Muscle of leg (tissue), 11 donors: ENCODE results near the gene HIF3A. TPM values are rescaled to one million over a fixed set of nuclear protein-coding genes. Genes with fewer than 3 reads are reported as not detected.
"Not testable (repeated sequence)": the region's sequence is repeated elsewhere in the genome, so short reads cannot be mapped to it uniquely, and the experiment has no call there.

ENCODE experiments used
- DNase-seq: peaks from one replicate; pipeline ENCODE4 v3.0.0; 2013
- H3K27ac ChIP-seq: one replicate; pipeline ENCODE4 v1.5.1; 2013; ENCODE audit warnings: mild to moderate bottlenecking, low read length, control low read depth
- H3K27me3 ChIP-seq: one replicate; pipeline ENCODE4 v1.6.1; 2013; ENCODE audit warnings: low read length; ENCODE audit not compliant: control insufficient read depth, insufficient read depth
- H3K36me3 ChIP-seq: one replicate; pipeline ENCODE4 v1.6.1; 2013; ENCODE audit warnings: low read length; ENCODE audit not compliant: control insufficient read depth, insufficient read depth
- H3K4me1 ChIP-seq: one replicate; pipeline ENCODE4 v1.6.1; 2013; ENCODE audit warnings: low read length; ENCODE audit not compliant: control insufficient read depth, insufficient read depth
- H3K4me3 ChIP-seq: one replicate; pipeline ENCODE4 v1.5.1; 2013; ENCODE audit warnings: low read length, control low read depth
- H3K9me3 ChIP-seq: replicated peaks from 2 replicates; pipeline ENCODE4 v1.6.1; 2013; ENCODE audit warnings: low read depth, low read length; ENCODE audit not compliant: control insufficient read depth
- WGBS: methylation state at CpG from one replicate; pipeline ENCODE4 v1.1.5; 2013; ENCODE audit warnings: missing lambda C conversion rate; ENCODE audit not compliant: insufficient coverage; 5-methylcytosine and 5-hydroxymethylcytosine counted together
- polyA plus RNA-seq, 8 donors: library from polyadenylated mRNA; unstranded; fragments of 120-200 nt; gene quantifications; one replicate each; pipeline versions ENCODE4 v1.2.1 to v1.2.3, GENCODE V29; 2013; ENCODE audit warnings: inconsistent platforms in 1 of 8, low replicate concordance in 1 of 8; ENCODE audit not compliant: insufficient read length in 8 of 8, insufficient read depth in 1 of 8
- total RNA-seq: library from RNA; stranded (reverse); fragments of 120-200 nt; gene quantifications from one replicate; pipeline ENCODE4 v1.2.4, GENCODE V29; 2013

HIF3A gene
- total and polyA plus RNA-seq, 9 donors, result 93.6 to 312 (median 195) TPM

DNA sequence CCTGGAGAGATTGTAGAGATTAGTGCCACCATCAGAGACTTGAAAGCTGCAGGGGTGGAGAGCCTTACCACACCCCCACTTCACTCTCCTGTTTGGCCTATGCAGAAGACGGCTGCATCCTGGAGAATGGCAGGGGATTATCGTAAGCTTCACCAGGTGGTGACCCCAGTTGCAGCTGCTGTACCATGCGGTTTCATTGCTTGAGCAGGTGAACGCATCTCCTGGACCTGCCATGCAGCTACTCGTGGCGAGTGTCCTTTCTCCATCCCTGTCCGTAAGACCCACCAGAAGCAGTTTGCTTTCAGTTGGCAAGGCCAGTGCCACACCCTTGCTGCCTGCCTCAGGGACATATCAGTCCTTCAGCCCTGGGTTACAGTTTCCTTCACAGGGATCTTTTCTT lies 71.3 kb downstream of the HIF3A start:
- H3K9me3 ChIP-seq, result no peaks in the 10 kb centered on the region
- H3K27ac ChIP-seq, result no peak overlapping the region
- DNase-seq, result no peak
- peaks cover 36% of the 10 kb centered on the region for H3K36me3 ChIP-seq
- peaks cover 36% of the 10 kb centered on the region for H3K4me1 ChIP-seq
- H3K27me3 ChIP-seq, result no peaks in the 10 kb centered on the region
- 69% methylated on average over 6 of the region's 7 CpGs for WGBS
- no peak overlapping the region for H3K4me3 ChIP-seq

DNA sequence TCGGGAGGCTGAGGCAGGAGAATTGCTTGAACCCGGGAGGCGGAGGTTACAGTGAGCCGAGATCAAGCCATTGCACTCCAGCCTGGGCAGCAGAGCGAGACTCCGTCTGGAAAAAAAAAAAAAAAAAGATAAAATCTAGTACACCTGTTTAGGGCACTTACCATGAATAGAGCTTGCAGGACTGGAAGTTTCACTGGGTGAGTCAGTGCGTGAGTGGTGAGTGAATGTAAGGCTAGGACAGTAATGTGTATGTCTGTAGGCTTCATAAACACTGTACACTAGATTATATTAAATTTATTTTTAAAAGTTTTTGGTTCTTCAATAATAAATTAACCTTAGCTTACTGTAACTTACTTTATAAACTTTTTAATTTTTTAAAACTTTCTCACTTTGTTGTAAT lies 73.0 kb downstream of the HIF3A start:
- 88% methylated on average over 4 of the region's 7 CpGs for WGBS

DNA sequence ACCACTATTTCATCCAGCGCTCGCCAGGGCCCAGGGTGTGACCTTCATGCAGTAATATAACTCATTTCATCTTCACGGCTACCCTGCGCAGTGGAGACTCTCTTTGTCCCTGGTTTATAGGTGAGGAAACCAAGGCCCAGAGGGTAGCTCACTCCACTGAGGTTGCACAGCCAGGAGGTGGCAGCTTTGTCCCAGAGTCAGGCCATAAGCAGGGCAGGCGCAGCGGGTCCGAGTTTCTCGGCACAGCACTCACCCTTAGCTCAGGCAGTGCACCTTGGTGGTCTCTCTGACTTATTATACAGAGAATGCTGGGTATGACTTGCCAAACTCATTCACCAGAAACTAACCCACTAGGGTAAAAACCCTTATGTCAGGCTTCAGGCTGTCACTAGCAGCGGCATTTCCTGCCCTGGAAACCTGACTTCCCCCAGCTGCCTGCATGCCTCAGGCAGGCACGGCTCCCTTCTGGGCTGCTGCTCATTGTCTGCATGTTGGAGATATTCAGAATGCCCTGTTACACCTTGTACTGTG lies 74.6 kb downstream of the HIF3A start:
- Histone ChIP-seq H3K27me3 (no peaks in the 10 kb centered on the region), H3K9me3 (no peaks in the 10 kb centered on the region), H3K27ac (peak overlapping the region; percentile 59), H3K36me3 (peaks cover 24% of the 10 kb centered on the region), H3K4me1 (peaks cover 42% of the 10 kb centered on the region), H3K4me3 (no peak overlapping the region)
- WGBS, result 80% methylated on average over 5 of the region's 10 CpGs
- no peak for DNase-seq

More for the DNA sequence above, 73.0 kb downstream of the HIF3A start:
- DNase-seq, result no peak
- H3K4me3 ChIP-seq, result no peak overlapping the region
- H3K4me1 ChIP-seq, result peaks cover 49% of the 10 kb centered on the region
- peaks cover 24% of the 10 kb centered on the region for H3K36me3 ChIP-seq
- no peaks in the 10 kb centered on the region for H3K9me3 ChIP-seq
- H3K27ac ChIP-seq, result no peak overlapping the region
- no peaks in the 10 kb centered on the region for H3K27me3 ChIP-seq

GRCh38 chr19:46372901-46373490 lies 76.2 kb downstream of the HIF3A start:
- Histone ChIP-seq H3K9me3 (no peaks in the 10 kb centered on the region), H3K4me1 (peaks cover 33% of the 10 kb centered on the region), H3K27me3 (no peaks in the 10 kb centered on the region), H3K4me3 (no peak overlapping the region), H3K36me3 (peaks cover 31% of the 10 kb centered on the region), H3K27ac (peak overlapping the region; percentile 25)
- WGBS, result 80% methylated on average over 1 of the region's 11 CpGs
- no peak for DNase-seq

- peak; percentile 77 for DNase-seq
- Histone ChIP-seq H3K9me3 (no peaks in the 10 kb centered on the region), H3K36me3 (peaks cover 31% of the 10 kb centered on the region), H3K4me1 (peaks cover 33% of the 10 kb centered on the region), H3K27me3 (no peaks in the 10 kb centered on the region), H3K27ac (peak overlapping the region; percentile 54), H3K4me3 (no peak overlapping the region)
- 47% methylated on average over 7 of the region's 17 CpGs for WGBS
Observed at GRCh38 chr19:46373491-46374359, 76.9 kb downstream of the HIF3A start.

GRCh38 chr19:46374536-46375475 lies 78.0 kb downstream of the HIF3A start:
- H3K4me1 ChIP-seq, result peaks cover 37% of the 10 kb centered on the region
- H3K27ac ChIP-seq, result peak overlapping the region; percentile 17
- 91% methylated on average over 18 of the region's 21 CpGs for WGBS
- H3K9me3 ChIP-seq, result no peaks in the 10 kb centered on the region
- no peaks in the 10 kb centered on the region for H3K27me3 ChIP-seq
- peaks cover 35% of the 10 kb centered on the region for H3K36me3 ChIP-seq
- no peak for DNase-seq
- no peak overlapping the region for H3K4me3 ChIP-seq

DNA sequence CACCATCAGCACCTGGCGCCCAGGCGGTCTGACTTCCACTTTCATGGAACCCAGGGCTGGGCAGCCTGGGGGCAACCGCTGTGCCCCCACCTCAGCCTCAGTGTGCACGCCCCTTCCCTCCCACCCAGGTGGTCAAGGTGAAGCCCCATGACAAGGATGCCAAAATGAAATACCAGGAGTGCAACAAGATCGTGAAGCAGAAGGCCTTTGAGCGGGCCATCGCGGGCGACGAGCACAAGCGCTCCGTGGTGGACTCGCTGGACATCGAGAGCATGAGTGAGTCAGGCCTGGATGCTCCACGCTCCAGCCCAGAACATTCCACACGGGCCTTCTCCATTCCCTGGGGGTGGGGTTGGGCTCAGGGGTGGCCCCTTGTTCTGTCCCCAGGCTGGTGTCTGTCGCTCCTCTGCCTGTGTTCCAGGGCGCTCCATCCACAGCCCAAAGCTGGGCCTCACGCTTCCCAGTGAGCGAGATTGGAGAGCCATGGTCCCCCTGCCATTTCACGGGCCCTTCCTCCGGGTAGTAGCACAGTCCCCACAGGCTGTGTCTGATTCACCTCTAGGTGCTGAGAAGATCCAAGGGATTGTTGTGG lies 78.7 kb downstream of the HIF3A start:
- Histone ChIP-seq H3K4me1 (peaks cover 37% of the 10 kb centered on the region), H3K36me3 (peaks cover 36% of the 10 kb centered on the region)
- H3K27ac ChIP-seq, H3K4me3 ChIP-seq, H3K9me3 ChIP-seq, DNase-seq, H3K27me3 ChIP-seq: not testable (repeated sequence)
- WGBS, result 96% methylated on average over 14 of the region's 22 CpGs

- Histone ChIP-seq H3K27ac (no peak overlapping the region), H3K27me3 (no peaks in the 10 kb centered on the region), H3K36me3 (peaks cover 35% of the 10 kb centered on the region), H3K9me3 (no peaks in the 10 kb centered on the region), H3K4me1 (peaks cover 33% of the 10 kb centered on the region), H3K4me3 (no peak overlapping the region)
- DNase-seq, result no peak
- WGBS, result 93% methylated on average over 19 of the region's 20 CpGs
Observed at GRCh38 chr19:46376241-46377153, 79.7 kb downstream of the HIF3A start.

DNA sequence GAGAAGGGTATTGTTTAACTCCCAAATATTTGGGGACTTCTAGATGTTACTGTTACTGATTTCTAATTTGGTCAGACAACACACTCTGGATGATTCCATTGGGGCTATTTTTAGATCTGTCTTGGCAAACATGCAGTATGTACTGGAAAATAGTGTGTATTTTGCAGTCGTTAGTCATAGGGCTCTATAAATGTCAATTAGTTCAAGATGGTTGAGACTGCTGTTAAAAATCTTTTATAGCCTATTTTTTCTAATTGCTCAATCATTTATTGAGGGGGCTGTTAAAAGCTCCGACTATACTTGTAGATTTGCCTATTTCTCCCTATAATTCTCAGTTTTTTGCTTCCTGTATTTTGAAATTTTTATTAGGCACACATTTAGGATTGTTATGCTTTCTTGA lies 81.4 kb downstream of the HIF3A start:
- Histone ChIP-seq H3K4me3 (no peak overlapping the region), H3K36me3 (peaks cover 50% of the 10 kb centered on the region), H3K9me3 (no peaks in the 10 kb centered on the region), H3K27me3 (no peaks in the 10 kb centered on the region), H3K27ac (peak overlapping the region; percentile 80), H3K4me1 (peaks cover 21% of the 10 kb centered on the region)
- DNase-seq, result peak; percentile 96
- no CpG with 5 or more reads among the region's 2 CpGs for WGBS
